Measurements from ENCODE around the gene RGS9. TPM values are rescaled to one million over a fixed set of nuclear protein-coding genes. Genes with fewer than 3 reads are reported as not detected.
"Not testable (repeated sequence)": the region's sequence is repeated elsewhere in the genome, so short reads cannot be mapped to it uniquely, and the experiment has no call there.

RGS9 gene
- total RNA-seq, 1 donor from 2014 or later: 1.2 TPM

DNA sequence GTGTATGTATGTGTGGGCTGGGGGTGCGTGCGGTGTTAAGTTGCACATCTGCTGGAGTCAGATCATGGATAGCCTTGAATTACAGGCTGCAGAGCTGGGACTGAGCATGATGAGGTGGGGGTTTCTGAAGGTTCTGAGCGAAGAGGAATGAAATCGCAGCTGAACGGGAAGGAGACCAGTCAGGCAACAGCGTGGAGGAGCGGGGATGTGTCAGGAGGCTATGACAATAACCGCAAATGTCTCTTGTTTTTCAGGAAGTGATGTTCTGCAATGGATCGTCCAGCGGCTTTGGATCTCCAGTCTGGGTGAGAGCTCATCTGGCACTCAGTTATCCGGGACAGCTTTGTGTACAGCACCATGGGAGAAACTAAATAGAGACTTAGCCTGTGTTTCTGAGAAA lies 20.9 kb downstream of the RGS9 start:
- no peak for DNase-seq

DNA sequence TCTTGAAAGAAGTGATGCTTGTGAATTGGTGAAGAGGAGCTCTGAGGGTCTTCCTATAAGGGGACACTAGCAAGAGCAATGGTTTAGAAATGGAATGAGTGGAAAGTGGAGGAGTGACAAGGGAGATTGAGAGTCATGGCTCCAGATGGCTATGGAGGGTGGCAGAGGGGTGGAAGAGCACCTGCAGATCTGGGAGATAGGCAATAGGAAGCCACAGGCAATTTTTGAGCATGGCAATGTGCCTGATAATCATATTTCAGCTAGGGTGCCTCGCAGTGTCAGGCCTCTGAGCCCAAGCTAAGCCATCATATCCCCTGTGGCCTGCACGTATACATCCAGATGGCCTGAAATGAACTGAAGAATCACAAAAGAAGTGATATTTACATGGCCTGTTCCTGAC lies 21.5 kb downstream of the RGS9 start:
- no peak for DNase-seq

DNA sequence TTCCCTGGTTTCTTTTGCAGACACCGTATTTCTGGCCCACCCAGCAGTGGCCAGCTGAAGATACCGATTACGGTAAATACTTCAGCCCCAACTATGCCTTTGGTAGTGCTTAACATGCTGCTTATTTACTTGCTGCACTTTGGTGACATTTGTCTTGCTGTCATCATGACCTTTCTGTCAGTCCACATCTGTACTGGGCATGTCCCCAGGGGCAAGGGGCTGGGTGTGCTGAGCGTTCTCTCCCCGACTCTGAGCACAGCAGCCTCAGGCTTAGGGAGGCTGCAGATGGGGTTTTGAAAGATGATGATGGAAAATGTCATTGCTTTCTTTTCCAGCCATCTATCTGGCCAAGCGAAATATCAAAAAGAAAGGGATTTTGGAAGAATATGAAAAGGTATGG lies 23.3 kb downstream of the RGS9 start:
- no peak for DNase-seq

DNA sequence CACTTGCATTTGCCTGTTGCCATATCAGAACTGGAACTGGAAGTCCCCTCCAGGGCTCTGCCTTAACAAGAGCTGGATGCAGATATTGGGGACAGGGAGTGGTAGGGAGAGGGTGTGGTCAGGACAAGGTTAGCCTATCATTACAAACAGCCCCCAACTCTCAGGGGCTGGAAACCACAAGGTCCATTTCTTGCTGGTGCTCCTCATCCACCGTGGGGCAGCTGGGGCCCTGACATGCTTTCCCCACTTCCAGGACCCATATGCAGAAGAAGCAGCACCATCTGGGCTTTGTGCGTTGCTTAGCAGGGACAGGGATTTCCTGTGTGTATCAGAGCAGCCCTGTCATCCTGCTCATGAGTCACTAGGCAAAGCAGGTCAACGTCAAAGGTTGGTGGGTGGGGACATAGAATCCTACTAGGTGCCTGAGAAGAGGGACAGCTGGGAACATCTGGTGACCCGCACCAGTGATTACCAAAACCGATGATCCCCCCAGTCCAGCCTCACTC lies 26.9 kb downstream of the RGS9 start:
- peak; percentile 66 for DNase-seq

DNA sequence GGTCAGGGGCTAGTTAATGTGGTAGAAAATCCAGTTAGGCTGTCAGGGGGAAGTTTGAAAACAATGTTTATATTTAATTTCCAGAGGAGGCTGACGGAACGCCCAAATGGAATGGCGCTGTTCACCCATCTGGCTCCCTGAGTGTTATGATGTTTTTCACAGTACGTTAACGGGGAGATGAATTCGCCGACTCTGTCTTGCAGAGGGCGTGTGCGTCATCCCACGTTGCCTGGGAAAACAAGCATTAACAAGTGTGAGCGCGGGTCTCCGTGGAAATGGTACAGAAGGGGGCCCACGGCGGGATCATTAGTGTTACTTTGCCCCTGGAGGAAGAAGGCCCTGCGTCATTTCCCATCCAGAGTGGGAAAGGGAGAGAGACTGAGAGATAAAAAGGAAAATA lies 29.6 kb downstream of the RGS9 start:
- no peak for DNase-seq

DNA sequence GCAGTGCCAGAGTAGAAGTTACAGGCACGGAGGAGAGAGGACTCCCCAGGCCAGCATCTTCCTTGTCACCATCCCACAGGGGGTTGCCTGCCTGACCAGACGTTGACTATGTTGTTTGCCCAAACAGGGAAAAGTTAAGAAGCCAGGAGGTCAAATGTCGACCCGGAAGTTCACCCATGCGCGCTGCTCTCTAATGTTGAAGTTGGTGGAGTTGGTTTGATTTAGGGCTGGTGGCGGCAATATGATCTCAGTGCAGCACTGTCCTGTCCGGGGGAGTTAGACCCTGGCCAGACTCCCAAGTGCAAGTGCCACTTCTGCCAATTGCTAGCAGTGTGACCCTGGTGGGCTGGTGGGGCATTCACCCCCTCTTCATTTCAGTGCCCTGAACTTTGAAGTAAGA lies 30.4 kb downstream of the RGS9 start:
- no peak for DNase-seq

DNA sequence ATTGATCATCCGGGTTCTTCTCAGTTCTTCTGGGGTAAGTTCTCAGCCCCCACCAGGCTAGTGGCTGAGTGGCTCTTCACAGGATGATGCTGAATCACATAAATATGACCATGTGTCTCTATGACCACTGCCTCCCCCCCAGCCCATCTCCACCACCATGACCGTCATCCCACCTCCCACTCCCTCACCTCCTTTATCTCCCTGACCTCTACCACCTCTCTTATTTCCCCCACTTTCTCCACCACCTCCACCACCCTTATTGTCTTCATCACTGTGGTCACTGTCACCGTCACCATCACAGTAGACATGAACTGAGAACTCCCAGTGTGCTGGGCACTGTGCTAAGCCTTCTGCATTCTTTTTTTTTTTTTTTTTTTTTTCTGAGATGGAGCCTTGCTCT lies 32.5 kb downstream of the RGS9 start:
- no peak for DNase-seq

DNA sequence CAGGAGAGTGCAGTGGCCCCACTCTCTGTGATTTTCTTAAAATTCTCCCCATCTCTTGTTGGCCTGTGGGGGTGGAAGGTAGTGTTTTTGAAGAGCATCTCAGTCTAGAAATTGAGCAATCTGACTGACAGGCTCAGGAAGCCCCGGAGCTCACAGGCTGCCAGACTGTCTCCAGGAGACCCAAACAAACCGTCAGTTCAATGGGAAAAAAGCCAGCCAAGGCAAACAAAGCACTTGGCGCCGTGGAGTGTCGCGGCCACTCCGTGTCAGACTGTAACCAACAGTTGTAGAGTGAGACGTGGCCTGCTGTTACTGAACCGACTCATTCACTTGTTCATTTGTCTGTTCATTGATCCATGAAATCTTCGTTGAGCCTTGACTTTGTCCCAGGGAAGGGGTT lies 33.7 kb downstream of the RGS9 start:
- peak; percentile 94 for DNase-seq

DNA sequence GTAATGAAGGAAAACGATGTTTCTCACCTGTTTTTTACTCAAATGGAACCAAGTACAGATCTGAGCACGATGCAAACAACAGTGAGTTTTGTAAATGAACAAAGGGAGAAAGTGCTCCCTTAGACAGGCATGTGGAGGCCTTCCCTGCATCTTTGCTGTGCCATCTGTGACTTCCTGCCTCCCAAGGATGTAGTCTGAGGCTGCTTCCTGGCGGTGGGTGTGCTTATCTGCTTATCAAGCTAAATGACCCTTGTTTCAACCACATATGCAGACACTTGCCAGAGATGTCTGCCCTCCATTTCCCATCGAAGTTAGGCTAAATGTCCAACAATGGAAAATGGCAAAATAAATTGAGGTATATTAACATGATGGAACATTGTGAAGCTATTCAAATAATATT lies 34.6 kb downstream of the RGS9 start:
- peak; percentile 76 for DNase-seq

DNA sequence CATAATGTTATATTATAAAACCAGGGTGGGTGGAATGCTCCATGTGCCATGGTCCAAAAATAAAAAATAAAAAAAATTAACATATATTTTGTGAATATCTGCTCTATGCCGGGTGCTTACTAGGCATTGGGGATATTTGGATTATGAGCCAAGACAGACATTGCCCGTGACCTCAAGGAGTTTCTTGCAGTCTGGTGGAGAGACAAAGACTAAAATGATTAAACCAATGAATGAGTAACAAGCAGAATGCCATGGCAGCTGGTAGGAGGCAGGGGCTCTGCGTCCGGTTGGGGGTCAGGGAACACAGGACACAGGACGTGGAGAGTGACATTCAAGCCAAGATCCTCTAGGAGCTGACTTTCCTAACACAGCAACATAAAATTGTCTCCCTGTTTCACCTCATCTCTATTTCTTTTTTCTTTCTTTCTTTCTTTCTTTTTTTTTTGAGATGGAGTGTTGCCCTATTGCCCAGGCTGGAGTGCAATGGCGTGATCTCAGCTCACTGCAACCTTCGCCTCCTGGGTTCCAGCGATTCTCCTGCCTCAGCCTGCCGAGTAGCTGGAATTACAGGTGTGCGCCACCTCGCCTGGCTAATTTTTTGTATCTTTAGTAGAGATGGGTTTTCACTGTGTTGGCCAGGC lies 35.4 kb downstream of the RGS9 start:
- no peak for DNase-seq

DNA sequence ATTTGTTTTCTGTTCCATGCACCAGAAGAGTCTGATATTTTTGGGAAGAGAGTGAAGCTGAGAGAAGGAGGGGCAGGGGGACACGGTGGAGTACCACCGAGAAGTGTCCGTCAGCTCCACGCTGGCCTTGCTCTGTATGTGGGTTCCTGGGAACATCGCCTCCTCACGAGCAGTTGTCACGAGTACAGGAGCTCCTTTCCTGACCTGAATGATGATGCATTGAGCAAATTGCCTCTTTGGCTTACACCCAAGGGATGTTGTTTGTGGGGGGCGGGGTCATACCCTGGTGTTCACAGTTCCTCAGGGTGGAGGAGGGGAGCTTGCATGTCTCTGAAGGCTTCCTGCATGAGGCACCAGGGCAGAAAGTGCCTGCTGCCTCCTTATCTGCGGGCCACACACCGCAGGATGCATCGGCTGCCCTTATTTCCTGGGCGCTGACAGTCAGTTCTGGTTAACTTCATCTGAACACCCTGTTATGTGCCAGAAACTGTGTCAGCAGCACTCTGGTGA lies 36.2 kb downstream of the RGS9 start:
- DNase-seq: peak; percentile 90

DNA sequence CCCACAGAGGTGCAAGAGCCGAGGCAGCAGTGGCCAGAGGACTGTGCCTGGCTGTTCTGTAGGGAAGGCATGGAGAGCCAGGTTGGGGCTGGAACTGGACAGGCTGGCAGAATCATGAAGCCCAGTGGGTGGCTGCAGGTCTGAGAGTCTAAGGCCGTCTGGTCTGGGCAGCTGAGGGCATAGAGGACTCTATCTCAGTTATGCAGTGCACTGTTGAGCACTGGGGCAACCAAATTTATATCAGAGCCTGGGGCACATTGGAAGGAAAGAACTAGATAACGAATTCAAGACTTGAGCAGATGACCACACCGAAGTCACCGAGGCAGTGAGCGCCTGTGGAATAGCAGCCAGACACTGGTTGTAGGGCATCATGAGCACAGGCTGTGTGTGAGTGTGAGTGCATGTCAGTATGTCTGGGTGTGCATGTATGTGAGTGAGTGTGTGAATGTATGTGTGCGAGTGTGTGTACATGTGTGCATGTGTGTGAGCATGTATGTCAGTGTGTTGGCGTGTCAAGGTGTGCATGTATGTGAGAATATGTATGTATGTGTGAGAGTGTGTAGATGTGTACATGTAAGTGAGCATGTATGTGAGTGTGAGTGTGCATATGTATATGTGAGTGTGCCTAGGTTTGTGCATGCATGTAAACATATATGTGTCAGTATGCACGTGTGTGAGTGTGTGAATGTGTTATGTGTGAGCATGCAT lies 37.0 kb downstream of the RGS9 start:
- DNase-seq: no peak

DNA sequence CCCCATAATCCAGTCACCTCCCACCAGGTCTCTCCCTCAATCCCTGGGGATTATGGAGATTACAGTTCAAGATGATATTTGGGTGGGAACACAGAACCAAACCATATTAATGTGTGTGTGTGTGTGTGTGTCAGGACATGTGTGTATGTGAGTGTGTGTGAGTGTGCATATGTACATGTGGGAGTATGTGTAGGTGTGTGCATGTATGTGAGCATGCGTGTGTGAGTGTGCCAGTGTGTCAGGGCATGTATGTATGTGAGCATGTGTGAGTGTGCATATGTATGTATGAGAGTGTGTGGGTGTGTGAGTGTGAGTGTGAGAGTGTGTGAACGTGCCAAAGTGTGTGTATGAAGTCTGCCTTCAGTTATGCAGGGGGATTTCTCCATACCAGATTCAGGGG lies 37.8 kb downstream of the RGS9 start:
- DNase-seq: no peak

DNA sequence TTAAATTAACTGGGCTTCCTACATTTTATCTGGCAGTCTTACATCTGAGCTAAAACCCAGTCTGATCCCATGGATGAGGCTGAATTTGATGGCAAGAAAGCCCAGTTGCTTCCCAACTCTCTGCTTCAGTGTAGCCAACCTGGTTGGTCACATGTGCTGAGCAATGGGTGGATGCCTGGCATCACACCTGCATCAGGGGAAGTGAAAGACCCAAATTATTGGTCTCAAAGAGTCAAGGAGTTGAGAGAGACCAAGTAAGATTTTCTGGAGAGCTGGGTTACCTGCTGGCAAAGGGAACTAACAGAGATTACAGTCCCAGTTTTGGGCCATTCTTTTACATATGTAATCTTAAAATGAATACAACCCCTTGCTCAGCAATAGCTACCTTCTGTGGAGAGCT lies 38.8 kb downstream of the RGS9 start:
- no peak for DNase-seq

DNA sequence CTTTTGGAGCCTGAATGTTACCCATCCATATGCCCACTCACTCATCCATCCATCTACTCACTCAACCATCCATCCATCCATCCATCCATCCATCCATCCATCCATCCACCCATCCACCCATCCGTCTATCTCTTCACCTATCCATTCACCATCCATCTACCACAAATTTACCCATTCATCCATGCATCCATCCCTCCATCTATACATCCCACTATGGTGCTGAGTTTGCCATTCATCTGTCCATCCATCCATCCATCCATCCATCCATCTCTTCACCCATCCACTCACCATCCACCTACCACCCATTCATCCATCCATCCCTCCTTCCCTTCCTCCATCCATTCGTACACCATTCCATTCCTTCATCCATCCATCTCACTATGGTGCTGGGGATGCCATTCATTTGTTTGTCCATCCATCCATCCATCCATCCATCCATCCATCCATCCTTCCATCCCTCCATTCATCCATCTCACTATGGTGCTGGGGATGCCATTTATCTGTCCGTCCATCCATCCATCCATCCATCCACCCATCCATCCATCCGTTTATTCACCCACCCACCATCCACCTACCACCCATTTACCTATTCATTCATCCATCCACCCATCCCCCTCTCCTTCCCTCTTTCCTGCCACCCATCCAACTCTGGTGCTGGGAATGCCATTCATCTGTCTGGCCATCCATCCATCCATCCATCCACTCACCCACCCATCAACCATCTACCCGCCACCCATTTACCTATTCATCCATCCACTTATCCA lies 39.7 kb downstream of the RGS9 start:
- DNase-seq: no peak

DNA sequence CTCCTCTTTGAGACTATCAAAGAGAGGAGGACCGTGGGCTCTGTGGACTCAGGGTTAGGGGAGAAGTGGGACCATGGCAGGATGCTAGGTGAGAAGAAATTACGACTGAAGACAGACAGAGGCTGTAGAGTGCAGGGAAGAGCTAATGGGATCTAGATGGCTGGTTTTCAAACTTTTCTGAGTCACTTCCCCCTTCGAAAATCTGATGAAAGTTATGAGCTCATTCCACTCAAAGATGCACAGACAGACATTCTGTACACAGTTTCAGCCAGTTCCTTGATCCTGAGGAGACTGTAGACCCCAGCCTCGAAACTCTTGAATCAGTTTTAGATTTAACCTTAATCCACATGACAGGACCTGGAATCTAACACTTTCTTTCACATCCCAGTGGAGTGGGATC lies 40.7 kb downstream of the RGS9 start:
- peak; percentile 78 for DNase-seq

DNA sequence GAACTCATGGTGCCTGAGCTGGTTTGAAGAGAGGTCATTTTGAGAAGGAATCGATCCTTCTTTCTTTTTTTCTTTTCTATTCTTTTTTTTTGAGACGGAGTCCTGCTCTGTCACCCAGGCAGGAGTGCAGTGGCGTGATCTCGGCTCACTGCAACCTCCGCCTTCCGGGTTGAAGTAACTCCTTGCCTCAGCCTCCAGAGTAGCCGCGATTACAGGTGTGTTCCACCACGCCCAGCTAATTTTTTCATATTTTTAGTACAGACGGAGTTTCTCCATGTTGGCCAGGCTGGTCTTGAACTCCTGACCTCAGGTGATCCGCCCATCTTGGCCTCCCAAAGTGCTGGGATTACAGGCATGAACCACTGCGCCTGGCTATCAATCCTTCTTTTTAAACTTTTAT lies 43.1 kb downstream of the RGS9 start:
- DNase-seq: not testable (repeated sequence)

DNA sequence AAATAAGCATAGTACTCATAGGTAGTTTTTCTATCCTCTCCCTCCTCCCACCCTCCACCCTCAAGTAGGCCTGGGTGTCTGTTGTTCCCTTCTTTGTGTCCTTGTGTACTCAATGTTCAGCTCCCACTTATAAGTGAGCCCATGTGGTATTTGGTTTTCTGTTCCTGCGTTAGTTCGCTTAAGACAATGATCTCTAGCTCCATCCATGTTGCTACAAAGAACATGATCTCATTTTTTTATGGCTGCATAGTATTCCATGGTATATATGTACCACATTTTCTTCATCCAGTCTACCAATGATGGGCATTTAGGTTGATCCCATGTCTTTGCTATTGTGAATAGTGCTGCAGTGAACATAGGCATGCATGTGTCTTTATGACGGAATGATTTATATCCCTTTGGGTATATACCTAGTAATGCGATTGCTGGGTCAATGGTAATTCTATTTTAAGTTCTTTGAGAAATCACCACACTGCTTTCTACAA lies 43.6 kb downstream of the RGS9 start:
- DNase-seq: not testable (repeated sequence)

DNA sequence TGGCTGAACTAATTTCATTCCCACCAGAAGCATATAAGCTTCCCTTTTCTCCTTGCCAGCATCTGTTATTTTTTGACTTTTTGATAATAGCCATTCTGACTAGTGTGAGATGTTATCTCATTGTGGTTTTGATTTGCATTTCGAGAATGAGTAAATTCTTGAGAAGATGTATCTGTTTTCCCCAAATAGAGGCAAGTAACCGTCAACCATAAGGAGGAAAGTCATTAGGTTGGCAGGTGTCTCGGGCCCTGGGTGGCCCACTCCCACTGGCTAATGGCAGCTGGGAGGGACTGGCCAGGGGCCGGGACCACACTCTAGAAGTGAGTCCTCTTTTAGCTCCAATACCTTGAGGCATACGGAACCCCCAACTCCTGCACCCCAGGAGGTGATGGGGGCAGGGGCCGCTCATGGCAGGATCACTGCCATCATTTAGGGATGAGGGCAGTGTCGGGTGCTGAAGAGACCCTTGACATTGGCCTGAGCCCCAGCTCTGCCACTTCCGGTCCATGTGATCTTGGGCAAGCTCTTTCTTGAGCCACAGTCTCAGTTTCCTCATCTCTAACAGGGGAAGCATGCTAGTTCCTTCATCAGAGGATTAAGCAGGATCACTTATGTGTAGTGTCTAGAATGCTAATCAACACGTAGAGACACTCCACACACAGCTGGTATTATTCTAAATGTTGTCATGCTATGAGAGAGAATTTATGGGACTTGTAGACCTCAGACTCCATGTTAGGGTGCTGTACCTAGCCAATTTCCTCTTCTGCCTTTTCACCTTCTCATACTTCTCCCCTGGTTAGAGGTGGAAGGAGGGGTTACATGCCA lies 44.3 kb downstream of the RGS9 start:
- DNase-seq: no peak

DNA sequence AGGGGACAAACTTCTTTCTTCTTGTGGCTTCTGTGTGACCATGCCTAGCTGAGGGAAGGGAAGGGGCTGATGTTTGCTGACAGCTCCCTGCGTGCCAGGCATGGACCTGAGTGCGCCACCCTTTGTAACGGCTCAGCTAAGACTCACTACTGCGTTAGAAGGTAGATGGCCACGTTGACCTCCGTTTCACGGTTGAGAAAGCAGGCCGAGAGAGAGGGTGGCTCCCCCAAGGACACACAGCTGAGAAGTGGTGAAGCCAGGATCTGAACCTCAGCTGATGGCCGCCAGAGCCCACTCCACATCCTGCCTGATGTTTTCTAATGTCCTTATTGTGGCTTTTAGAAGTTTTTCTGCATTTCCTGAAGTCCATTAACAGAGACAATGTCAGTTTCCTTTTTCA lies 45.1 kb downstream of the RGS9 start:
- DNase-seq: no peak

DNA sequence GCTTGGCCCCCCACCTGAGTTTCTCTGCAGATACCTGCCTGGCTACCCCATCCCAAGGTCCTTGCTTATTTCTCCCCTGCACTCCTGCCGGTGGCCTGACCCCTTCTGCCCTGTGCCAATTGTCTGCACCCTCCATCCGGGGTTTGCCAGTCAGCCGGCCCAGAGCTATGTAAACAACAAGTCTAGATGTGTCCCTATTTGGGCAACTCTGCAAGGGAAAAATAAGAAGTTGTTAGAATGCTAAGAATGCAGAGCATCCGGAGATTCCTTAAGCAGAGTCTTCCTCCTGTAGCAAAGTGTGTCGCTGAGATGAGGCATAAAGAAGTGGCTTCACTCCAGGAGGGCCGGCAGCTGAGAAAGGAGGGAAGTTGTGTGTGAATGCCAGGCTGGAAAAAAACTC lies 46.6 kb downstream of the RGS9 start:
- peak; percentile 82 for DNase-seq

DNA sequence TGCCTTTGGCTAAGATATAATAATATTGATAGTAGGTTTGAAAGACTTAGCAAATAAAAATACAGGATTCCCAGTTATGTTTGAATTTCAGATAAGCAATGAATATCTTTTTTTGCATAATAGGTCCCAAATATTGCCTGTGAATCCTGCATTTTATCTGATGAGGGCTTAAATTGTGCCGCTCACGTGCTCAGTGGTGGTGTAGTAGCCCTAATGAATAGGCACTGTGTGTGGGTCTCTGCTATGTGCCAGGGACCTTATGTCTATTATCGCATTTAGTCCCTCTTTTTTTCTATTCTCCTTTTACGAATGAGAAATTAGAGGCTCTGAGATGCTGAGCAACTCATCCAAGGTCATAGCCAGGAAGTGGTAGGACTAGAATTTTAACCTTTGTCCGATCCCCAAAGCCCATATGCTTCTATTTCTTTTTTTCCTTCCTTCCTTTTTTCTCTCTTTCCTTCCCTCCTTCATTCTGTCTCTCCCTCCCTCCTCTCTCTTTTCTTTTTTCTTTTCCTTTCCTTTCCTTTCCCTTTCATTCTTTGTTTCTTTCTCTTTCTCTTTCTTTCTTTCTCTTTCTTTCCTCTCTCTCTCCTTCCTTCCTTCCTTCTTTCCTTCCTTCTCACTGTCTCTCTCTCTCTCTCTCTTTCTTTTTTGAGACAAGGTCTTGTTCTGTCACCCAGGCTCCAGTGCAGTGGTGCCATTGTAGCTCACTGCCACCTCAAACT lies 47.2 kb downstream of the RGS9 start:
- DNase-seq: no peak

Measured in dermis blood vessel endothelial cell (primary cell).